Measurements from ENCODE around the gene DOCK10. TPM values are rescaled to one million over a fixed set of nuclear protein-coding genes. Genes with fewer than 3 reads are reported as not detected.

Gene DOCK10
- total RNA-seq, 2 experiments from 2014 or later: 40.8 to 68.2 TPM

- Histone ChIP-seq H3K36me3 (ENCODE audit: insufficient read depth, low read length) (peaks cover 64% of the 10 kb centered on the region), H3K9me3 (ENCODE audit: low read length) (0 out of 2 replicates have a peak, but pooled peaks cover 4% of the 10 kb centered on the region), H3K4me3 (ENCODE audit: low read depth, low read length, poor library complexity, severe bottlenecking) (no peak overlapping the region), H2AFZ (ENCODE audit: low read length) (no peak overlapping the region), H3K9me2 (ENCODE audit: insufficient read depth, low read length) (no peaks in the 10 kb centered on the region), H3K4me2 (ENCODE audit: low read length) (no peak overlapping the region), H3K27ac (ENCODE audit: low read depth, low read length, poor library complexity, severe bottlenecking) (no peak overlapping the region), H3K4me1 (ENCODE audit: insufficient read depth, low read length, poor library complexity, severe bottlenecking) (no peaks in the 10 kb centered on the region), H4K20me1 (ENCODE audit: insufficient read depth, low read length) (no peaks in the 10 kb centered on the region), H3K79me2 (ENCODE audit: insufficient read depth, low read depth, low read length) (no peaks in the 10 kb centered on the region)
- intact Hi-C loops (cut with micrococcal nuclease; ENCODE audit: unreplicated experiment): no loop called here
- no TSS peak for BruUV-seq (replicated peaks)
- no peak for TF ChIP-seq CTCF (conservative IDR thresholded peaks at IDR 0.05; ENCODE audit: low read length)
- no peak for TF ChIP-seq EZH2phosphoT487 (IDR thresholded peaks at IDR 0.05; ENCODE audit: borderline replicate concordance, low read depth, low read length)
- POLR2A ChIA-PET: interaction anchor here (0.5 to 1.7 kb wide), 3 partner anchors 14 to 183 kb away, joined by 3 to 6 read pairs (median 3); no protein-coding TSS in a partner anchor
- DNase-seq (ENCODE audit: low spot score): no peak
- CTCF ChIA-PET (ENCODE audit: unreplicated experiment): no interaction called here
Observed at GRCh38 chr2:224819075-224819474, 223.2 kb downstream of the DOCK10 start.

GRCh38 chr2:224817676-224818075 is 224.6 kb downstream of the DOCK10 start:
- intact Hi-C loops (cut with micrococcal nuclease; ENCODE audit: unreplicated experiment): no loop called here

More at GRCh38 chr2:224817676-224818075, 224.6 kb downstream of the DOCK10 start:
- no peak for DNase-seq (ENCODE audit: low spot score)
- Histone ChIP-seq H3K9me2 (ENCODE audit: insufficient read depth, low read length) (no peaks in the 10 kb centered on the region), H3K27ac (ENCODE audit: low read depth, low read length, poor library complexity, severe bottlenecking) (no peak overlapping the region), H4K20me1 (ENCODE audit: insufficient read depth, low read length) (no peaks in the 10 kb centered on the region), H2AFZ (ENCODE audit: low read length) (no peak overlapping the region), H3K36me3 (ENCODE audit: insufficient read depth, low read length) (peaks cover 71% of the 10 kb centered on the region), H3K4me2 (ENCODE audit: low read length) (no peak overlapping the region), H3K4me1 (ENCODE audit: insufficient read depth, low read length, poor library complexity, severe bottlenecking) (no peaks in the 10 kb centered on the region), H3K4me3 (ENCODE audit: low read depth, low read length, poor library complexity, severe bottlenecking) (no peak overlapping the region), H3K9me3 (ENCODE audit: low read length) (0 out of 2 replicates have a peak, but pooled peaks cover 4% of the 10 kb centered on the region), H3K79me2 (ENCODE audit: insufficient read depth, low read depth, low read length) (no peaks in the 10 kb centered on the region)
- BruUV-seq (replicated peaks): no TSS peak
- ChIA-PET CTCF (ENCODE audit: unreplicated experiment) (no interaction called here), POLR2A (no interaction called here)
- no peak for TF ChIP-seq CTCF (conservative IDR thresholded peaks at IDR 0.05; ENCODE audit: low read length)
- TF ChIP-seq EZH2phosphoT487 (IDR thresholded peaks at IDR 0.05; ENCODE audit: borderline replicate concordance, low read depth, low read length): no peak
